ENCODE measurements around the gene LKAAEAR1.

The LKAAEAR1 gene

DNA sequence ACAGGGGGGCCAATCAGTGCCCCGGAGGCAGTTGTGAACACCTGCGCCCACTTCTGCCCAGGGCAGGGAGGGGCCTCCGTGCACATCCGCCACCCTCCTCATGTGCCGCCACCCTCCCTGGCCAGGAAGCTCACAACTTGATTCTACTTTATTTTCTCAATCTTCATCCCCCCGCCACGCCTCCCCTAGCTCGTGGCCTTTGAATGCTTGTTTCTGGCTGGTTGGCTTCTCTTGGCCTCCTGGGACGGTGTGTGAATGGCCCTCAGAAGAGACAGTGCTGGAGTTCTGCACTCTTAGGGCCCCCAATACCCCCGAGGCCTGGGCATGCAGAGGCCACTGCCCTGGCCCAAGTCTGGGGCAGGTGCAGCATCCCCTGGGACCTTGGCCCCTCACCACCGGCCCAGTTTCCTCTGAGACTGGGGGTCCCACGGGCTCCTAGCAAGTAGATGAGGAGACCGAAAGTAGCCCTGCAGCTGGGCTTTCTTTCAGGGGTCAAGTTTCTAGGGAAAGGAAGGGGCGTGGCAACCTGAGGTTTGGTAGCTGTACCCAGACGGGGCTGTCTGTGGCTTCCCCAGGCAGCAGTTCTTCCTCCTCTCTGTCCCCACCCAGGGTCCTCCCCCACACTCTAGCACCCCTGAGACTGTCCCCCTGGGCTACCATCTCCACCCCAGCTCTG is 6.2 kb downstream of the LKAAEAR1 start:
- DNase-seq = no peak

GRCh38 chr20:64077541-64077875 is 6.7 kb downstream of the LKAAEAR1 start:
- no peak for DNase-seq

DNA sequence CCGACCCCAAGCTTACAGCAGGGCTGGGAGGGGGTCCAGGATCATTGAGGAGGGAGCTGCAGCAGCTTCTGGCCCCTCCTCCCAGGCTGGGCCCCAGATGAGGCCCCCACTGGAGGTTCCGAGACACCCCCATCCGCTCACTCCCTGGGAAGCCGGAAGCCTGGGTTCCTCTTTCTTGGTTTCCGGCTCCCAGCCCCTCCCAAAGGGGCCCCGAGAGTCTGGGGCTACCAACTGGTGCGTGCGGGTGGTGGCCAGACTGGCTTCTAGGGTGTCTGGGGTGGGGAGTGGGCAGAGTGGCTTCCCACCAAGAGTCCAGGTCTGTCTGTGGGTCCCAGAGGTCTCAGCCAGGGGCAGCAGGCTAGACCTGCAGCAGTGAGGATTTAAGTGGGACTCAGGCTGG is 7.1 kb downstream of the LKAAEAR1 start:
- DNase-seq = no peak

DNA sequence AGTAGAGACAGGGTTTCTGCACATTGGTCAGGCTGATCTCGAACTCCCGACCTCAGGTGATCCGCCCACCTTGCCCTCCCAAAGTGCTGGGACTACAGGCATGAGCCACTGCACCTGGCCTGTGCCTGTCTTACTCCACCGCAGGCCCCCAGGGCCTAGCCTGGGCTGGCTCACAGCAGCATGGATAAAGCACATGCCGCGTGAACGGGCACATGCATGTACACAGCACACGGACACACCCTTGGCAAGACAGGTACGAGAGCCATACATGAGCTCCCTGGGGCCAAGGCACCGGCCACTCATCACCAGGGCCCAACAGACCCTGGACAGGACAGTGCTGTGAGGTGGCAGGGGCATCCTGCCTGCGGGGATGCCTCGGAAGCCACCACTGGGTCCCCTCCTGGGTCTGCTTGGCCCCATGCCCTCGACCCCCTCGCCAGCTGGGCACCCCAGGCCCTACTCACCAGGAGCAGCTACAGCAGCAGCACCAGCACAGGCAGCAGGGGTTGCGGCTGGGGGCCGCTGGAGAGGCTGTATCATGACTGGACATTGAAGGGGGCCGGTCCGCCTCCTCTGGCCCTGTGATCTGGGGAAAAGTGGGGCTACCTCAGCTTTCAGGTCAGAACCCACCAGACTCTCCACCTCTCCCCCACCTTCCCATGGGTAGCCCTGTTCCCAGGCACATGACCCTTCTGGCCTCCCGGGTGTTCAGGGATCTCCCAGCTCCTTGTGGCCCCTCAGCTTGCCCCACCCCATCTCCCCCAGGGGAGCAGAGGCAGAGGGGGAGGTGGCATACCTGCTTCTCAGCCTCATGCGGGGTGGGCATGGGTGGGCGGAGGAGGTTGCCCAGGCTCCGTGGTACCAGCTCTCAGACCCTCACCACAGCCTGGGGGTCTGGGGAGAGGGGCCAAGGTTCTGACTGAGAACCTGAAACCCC is 7.9 kb downstream of the LKAAEAR1 start:
- DNase-seq = no peak

DNA sequence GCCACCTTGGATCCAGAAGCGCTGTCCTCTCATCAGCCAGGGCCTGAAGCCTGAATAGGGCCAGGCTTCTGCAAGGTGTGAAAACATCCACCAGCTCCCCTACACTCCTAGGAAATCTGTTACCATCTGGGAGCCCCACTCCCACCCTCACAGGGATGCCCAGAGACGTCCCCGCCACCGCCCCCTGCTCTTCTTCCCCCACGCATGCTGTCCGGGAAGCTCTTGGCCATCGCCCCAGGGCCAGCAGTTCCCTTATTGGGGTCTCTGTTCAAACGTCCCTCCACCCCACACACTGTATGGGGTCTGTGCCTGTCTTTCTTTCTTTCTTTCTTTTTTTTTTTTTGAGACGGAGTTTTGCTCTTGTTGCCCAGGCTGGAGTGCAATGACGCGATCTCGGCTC is 8.6 kb downstream of the LKAAEAR1 start:
- no peak for DNase-seq

DNA sequence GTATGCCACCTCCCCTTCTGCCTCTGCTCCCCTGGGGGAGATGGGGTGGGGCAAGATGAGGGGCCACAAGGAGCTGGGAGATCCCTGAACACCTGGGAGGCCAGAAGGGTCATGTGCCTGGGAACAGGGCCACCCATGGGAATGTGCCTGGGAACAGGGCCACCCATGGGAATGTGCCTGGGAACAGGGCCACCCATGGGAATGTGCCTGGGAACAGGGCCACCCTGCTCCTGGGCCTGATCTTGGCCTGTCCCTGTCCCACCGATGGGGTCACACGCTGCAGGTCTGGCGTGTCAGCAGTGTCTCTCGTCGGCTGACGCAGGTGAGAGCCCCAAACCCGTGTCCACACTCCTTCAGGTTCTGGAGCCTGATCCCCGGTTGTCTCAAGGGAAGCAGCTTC is 9.2 kb downstream of the LKAAEAR1 start:
- DNase-seq = no peak

DNA sequence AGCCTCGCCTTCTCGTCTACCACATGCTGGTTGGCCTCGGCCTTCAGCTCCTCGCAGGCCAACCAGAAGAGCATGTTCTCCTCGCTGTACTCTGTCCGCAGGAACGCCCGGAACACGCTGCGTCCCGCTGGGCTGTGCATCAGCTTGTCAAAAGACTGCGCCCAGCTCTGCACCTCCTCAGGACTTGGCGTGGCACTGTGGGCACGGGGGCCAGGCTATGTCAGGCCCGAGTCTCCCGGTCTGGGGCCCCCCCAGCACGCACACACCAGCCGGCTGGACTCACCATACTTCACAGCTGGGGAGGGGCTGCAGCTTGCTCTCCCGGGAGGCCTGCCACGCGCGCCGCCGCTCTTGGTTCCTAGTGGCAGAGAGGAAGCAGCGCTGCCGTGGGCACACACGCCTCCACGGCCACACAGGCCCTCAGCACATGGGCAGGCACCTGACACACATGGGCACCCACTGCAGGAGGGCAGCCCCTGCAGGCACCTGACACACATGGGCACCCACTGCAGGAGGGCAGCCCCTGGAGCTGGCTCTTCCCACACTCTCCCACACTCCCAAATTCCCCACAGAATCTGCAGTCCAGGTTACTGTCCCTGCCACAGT is 9.9 kb downstream of the LKAAEAR1 start:
- no peak for DNase-seq

GRCh38 chr20:64073476-64074183 is 10.6 kb downstream of the LKAAEAR1 start:
- no peak for DNase-seq

DNA sequence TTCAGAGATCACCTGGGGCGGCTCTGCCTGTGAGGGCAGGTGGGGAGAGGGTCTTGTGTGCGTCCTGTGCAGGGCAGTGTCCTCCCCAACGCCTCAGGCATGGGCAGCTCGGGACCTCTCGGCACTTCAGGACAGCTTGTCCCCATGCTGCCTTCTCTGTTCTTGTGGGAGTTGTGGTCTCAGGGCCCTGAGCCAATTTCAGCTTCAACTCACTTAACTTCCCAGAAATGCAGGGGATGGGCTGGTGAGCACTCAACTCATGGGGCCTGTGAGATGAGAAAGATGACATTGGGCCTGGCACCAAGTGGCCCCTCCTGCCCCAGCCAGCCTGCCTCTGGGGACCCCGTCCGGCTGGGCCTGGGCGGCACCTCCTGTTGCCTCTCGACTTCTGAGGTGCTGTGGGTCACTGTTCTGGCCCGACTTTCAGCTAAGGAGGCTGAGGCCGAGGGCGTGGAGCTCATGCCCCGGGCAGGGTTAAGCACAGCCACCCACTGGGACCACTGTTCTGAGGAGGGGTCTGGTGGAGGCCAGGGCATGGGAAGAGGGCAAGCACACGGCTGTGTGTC is 11.6 kb downstream of the LKAAEAR1 start:
- no peak for DNase-seq

- no peak for DNase-seq
Measured at GRCh38 chr20:64071341-64072332, 12.6 kb downstream of the LKAAEAR1 start.

DNA sequence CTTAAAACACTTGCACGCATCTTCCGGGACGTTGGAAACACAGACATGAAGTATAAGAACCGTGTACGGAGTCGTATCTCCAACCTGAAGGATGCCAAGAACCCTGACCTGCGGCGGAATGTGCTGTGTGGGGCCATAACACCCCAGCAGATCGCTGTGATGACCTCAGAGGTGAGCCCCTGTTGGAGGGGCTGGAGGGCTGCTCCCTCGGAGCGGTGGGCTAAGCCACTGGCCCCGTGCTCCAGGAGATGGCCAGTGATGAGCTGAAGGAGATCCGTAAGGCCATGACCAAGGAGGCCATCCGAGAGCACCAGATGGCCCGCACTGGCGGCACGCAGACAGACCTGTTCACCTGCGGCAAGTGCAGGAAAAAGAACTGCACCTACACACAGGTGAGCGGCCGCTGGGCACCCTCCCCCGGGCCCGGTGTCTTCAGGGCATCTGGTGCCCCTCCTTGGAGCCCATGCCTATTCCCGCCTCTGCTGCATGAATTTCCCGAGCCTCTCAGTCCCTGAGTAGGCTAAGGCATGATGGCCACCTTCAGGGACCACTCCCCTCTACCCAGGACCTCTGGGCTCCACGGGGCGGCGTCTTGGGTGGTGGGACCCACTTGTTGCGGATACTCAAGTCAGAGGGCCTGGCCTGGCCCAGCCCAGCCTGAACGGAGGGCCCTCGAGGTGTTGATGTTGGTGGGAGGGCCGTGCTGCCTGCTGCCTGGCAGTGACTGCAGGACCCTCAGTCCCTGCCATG is 13.8 kb downstream of the LKAAEAR1 start:
- no peak for DNase-seq

DNA sequence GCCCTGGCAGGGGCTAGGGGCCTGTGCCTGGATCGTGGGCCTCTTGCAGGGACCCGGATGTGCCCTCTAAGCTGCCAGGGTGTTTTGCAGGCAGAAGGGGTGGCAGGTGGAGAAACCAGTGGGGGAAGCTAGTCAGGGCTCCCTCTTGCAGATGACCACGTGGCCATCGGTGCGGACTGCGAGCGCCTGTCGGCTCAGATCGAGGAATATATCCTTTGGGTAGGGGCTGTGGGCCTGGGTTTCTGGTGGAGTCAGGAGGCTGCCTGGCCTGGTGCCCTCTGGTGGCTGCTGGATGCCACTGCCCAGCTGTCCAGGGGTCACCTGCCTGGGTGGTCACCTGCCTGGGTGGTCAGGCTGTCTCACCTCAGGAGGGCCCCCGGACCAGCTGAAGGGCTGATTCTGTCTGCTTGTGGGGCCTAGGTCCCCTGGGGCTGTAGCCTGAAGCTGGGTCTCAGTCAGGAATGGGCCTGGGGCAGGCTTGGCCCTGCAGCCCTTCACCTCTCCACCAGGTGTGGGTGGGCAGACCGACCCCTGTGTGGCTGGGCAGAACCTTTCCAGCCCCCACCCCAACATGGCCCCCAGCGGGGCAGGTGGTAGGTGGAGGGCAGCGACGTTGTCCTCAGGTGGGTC is 14.5 kb downstream of the LKAAEAR1 start:
- DNase-seq = no peak

GRCh38 chr20:64069209-64069613 is 15.0 kb downstream of the LKAAEAR1 start:
- no peak for DNase-seq

- peak; percentile 23 for DNase-seq
Measured at GRCh38 chr20:64068386-64069208, 15.6 kb downstream of the LKAAEAR1 start.

DNA sequence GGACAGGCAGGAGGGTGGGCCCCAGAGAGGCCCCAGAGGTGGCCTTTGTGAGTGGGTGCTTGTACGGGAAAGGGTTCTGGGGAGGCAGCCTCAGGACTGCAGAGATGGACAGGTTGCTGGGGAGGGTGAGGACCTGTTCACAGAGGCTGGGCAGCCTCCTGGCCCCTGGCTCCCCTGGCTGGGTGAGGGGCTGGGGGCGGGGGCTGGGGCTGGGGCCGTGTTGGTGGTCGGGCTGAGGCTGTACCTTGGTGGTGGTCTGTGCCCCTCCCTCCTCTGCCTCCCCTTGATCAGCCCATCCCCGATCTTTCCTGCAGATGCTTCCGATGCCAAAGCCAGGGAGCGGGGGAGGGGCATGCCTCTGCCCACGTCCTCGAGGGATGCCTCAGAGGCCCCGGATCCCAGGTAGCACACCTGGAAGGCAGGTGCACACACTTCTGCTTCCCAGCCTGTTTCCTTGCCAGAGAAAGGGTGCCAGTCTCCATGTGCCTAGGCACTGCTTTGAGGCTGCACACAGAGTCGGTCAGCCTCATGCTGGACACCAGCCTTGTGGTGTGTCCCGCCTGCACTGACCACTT is 16.4 kb downstream of the LKAAEAR1 start:
- no peak for DNase-seq

- no peak for DNase-seq
Measured at GRCh38 chr20:64067005-64067632, 17.1 kb downstream of the LKAAEAR1 start.

- no peak for DNase-seq
Measured at GRCh38 chr20:64065974-64066343, 18.2 kb downstream of the LKAAEAR1 start.
